Measurements from ENCODE around the gene FAAH. TPM values are rescaled to one million over a fixed set of nuclear protein-coding genes. Genes with fewer than 3 reads are reported as not detected.

Gene FAAH
- total and polyA plus RNA-seq, 10 of the 15 experiments (the other 5 are each of a cell fraction or from before 2014, with no cell fraction given) = 0.07 to 2.5 (median 0.64) TPM; not detected in 1

DNA sequence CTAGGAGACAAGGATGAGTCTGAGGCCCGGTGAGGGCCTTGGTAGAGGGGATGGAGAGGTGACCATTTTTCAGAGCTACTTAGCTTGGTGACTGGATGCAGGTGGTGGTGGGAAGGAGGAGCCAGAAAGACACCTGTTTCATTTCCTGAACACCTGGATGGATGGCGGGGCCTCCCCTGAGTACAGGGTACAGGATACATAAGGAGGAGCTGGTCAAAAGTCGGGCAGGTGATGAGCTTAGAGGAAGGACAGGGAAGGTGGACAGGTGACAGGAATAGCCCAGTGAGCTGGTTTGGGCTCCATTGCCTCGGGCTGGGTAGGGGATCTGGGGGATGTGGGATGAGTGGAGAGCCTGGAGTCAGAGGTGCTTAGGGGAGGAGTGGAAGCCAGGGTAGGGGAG, 6.3 kb downstream of the FAAH start:
- no peak for ATAC-seq
- Histone ChIP-seq H3K4me2 (ENCODE audit: control insufficient read depth, insufficient read depth) (no peak overlapping the region), H3K9me3 (replicated peaks; ENCODE audit: control insufficient read depth, insufficient read depth, low read length) (no peaks in the 10 kb centered on the region), H3K79me2 (ENCODE audit: control insufficient read depth, insufficient read depth, low read length) (no peaks in the 10 kb centered on the region), H4K20me1 (ENCODE audit: control insufficient read depth, insufficient read depth) (no peaks in the 10 kb centered on the region), H3K27me3 (replicated peaks in 1 of 2; ENCODE audit: control insufficient read depth in 2 of 2, insufficient read depth in 2 of 2, low read length in 1 of 2) (no peaks in the 10 kb centered on the region), H3K4me3 (no peak overlapping the region), H3K36me3 (ENCODE audit: control insufficient read depth in 2 of 2, insufficient read depth in 2 of 2, low read length in 1 of 2) (no peaks in the 10 kb centered on the region), H2AFZ (ENCODE audit: control insufficient read depth, low read depth, low read length) (no peak overlapping the region), H3K9ac (ENCODE audit: control insufficient read depth, insufficient read depth, low read length) (no peak overlapping the region), H3K27ac (ENCODE audit: control insufficient read depth, insufficient read depth) (no peak overlapping the region), H3K4me1 (ENCODE audit: control insufficient read depth, insufficient read depth, low read length) (no peaks in the 10 kb centered on the region)
- SMC1A ChIA-PET (ENCODE audit: uncharacterized antibody, unreplicated experiment) = no interaction called here
- RAD21 ChIA-PET (ENCODE audit: unreplicated experiment) = no interaction called here
- TF ChIP-seq ZNF274 (IDR thresholded peaks at IDR 0.05; ENCODE audit: insufficient read depth, insufficient read length) (no peak), REST (IDR thresholded peaks at IDR 0.05; ENCODE audit: low read depth, low read length) (no peak), BHLHE40 (IDR thresholded peaks at IDR 0.05; ENCODE audit: borderline replicate concordance in 1 of 2, low read depth in 2 of 2, low read length in 1 of 2) (no peak), POU2F2 (IDR thresholded peaks at IDR 0.05; ENCODE audit: borderline replicate concordance, low read depth, low read length) (no peak), HDAC6 (IDR thresholded peaks at IDR 0.05; ENCODE audit: unreplicated experiment) (no peak), PML (IDR thresholded peaks at IDR 0.05; ENCODE audit: low read length) (no peak)
- CTCF ChIA-PET = no interaction called here
- 20% methylated on average over 4 of the region's 4 CpGs for WGBS (ENCODE audit: insufficient coverage, insufficient replicate concordance, low lambda C conversion rate, missing lambda C conversion rate)
- FAIRE-seq = no peak
- POLR2A ChIA-PET = no interaction called here
- no TSS peak for BruUV-seq (replicated peaks)
- in situ Hi-C loops (cut with MboI) (no loop called here), intact Hi-C loops (cut with micrococcal nuclease; ENCODE audit: unreplicated experiment) (no loop called here)
- DNase-seq (ENCODE audit: low read depth, low spot score) = no peak
